Endothelial cell of umbilical vein (primary cell): ENCODE results near the gene TTF2.

Experiments used
- CTCF ChIP-seq, 2 donors: IDR thresholded peaks; 1 replicate in 1 of 2; 2 replicates in 1 of 2; pipeline ENCODE4 v1.5.1; 2011; ENCODE audit warnings: low read length in 2 of 2, mild to moderate bottlenecking in 2 of 2, moderate library complexity in 2 of 2, control low read depth in 1 of 2, inconsistent platforms in 1 of 2, low read depth in 1 of 2; ENCODE audit not compliant: insufficient read depth in 1 of 2; ENCODE audit errors: extremely low read depth in 1 of 2
- EZH2 ChIP-seq: IDR thresholded peaks from 2 replicates; pipeline ENCODE4 v1.6.1; 2012; ENCODE audit warnings: borderline replicate concordance, low read depth, mild to moderate bottlenecking, moderate library complexity, low read length, inconsistent platforms; ENCODE audit not compliant: severe bottlenecking
- FOS ChIP-seq: IDR thresholded peaks from 2 replicates; pipeline ENCODE4 v1.6.1; 2011; ENCODE audit warnings: mild to moderate bottlenecking, low read length, moderate library complexity, borderline replicate concordance; ENCODE audit not compliant: insufficient read depth
- JUN ChIP-seq: IDR thresholded peaks from 2 replicates; pipeline ENCODE4 v1.6.1; 2011; ENCODE audit warnings: borderline replicate concordance, low read depth; ENCODE audit not compliant: insufficient read length, insufficient read depth
- MAX ChIP-seq: IDR thresholded peaks from 2 replicates; pipeline ENCODE4 v1.6.1; 2011; ENCODE audit not compliant: insufficient read depth, insufficient read length
- MYC ChIP-seq: IDR thresholded peaks from one replicate; pipeline ENCODE4 v1.6.1; 2011; ENCODE audit warnings: mild to moderate bottlenecking, low read depth, low read length
- POLR2A ChIP-seq: IDR thresholded peaks from 2 replicates; pipeline ENCODE4 v1.6.1; 2012; ENCODE audit warnings: low read depth, mild to moderate bottlenecking, control low read depth, low read length
- POLR2AphosphoS5 ChIP-seq: IDR thresholded peaks from 2 replicates; pipeline ENCODE4 v1.6.1; 2012; ENCODE audit warnings: low read depth, mild to moderate bottlenecking, control low read depth, low read length, moderate library complexity; ENCODE audit not compliant: insufficient read depth

GRCh38 chr1:117013309-117013858, 46.7 kb upstream of the TTF2 start:
- TF ChIP-seq EZH2 (no peak), POLR2A (no peak), CTCF (IDR thresholded peaks at IDR 0.05; ENCODE audit: extremely low read depth in 1 of 2, insufficient read depth in 1 of 2, low read depth in 1 of 2, low read length in 2 of 2) (no peak), JUN (no peak), FOS (no peak), MAX (no peak), POLR2AphosphoS5 (no peak), MYC (no peak)
